Left cardiac atrium (tissue), 4 donors: ENCODE data around the gene LSS. TPM values are rescaled to one million over a fixed set of nuclear protein-coding genes. Genes with fewer than 3 reads are reported as not detected.
A peak's percentile ranks its signal among the peaks of the same experiment; 100 is the strongest.

ENCODE experiments used
- ATAC-seq, 2 donors: fragments of 200-7000 bp; cut with Tn5 transposase; one replicate each; pipeline ENCODE4 v1.9.1; 2020; ENCODE audit warnings: mild to moderate bottlenecking in 2 of 2, moderate library complexity in 2 of 2
- DNase-seq: peaks from one replicate; pipeline ENCODE4 v3.0.0-alpha.2; 2020
- intact Hi-C, 2 donors: fragments of 100-400 bp; cut with DNase I; formaldehyde crosslinking; loops; one replicate each; pipeline versions ENCODE4 v1.14.1 to v1.15.1; 2022 to 2023
- total RNA-seq, 2 donors: library from RNA; stranded (reverse); fragmentation: NEBNext Ultra II Directional; extraction: Animal tissue kit (Norgen Biotek cat#: 25700); gene quantifications; one replicate each; pipeline ENCODE4 v1.2.1, GENCODE V29; 2021
- donor health status: DM: no; HTN: yes; CAD: no.
- donor health status: DM: no; HTN: yes; CAD: no; lungs with severe emphysema.
- donor health status: DM: yes; HTN: yes; CAD: no.
- donor health status: Dilated cardiomyopathy.

Gene LSS
- total RNA-seq, 2 donors from 2014 or later = 66.4 to 66.7 TPM

DNA sequence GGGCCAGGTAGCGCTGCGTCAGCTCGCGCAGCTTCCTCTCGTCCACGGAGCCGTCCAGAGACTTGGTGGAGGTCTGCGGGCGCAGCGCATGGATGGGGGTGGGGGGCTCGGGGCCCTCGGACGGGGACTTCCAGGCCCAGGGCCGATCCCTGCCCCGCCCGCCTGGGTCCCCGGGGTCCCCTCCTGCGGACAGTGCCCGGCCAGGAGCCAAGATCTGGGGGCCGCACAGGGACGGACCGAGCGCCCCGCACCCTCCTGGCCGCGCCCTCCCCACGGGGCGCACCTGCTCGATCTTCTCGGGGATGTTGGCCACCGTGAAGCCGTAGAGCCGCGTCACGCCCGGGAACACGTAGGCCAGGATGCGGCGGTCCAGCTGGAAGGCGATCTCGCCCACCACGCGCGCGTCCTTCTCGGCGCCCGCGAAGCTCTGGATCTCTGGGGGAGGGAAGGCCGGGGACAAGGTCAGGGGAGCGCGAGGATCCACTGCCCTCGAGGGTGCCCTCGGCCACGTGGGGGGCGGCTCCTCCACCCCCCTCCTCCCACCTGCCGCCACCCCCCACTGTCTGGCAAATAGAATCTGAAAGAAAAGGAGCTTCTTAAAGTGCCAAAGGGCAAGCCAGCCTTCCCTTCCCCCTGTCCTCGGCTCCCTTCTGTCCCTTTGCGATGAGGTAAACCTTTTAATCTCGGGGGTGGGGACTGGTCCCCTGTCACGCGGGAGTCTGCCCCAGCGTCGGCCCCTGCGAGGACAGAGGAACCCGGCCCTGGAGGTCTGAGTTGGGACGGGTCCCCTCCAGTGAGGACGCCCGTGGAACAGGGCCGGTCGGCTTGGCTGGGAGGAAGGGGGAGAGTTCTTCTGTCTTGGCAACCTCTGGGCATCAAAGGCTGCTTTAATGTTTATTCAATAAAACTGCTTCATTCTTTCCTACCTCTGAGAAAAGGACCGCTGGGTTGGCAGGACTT lies 66.7 kb downstream of the LSS start:
- DNase-seq (no peak), ATAC-seq (no peak)
- intact Hi-C loops = no loop called here

DNA sequence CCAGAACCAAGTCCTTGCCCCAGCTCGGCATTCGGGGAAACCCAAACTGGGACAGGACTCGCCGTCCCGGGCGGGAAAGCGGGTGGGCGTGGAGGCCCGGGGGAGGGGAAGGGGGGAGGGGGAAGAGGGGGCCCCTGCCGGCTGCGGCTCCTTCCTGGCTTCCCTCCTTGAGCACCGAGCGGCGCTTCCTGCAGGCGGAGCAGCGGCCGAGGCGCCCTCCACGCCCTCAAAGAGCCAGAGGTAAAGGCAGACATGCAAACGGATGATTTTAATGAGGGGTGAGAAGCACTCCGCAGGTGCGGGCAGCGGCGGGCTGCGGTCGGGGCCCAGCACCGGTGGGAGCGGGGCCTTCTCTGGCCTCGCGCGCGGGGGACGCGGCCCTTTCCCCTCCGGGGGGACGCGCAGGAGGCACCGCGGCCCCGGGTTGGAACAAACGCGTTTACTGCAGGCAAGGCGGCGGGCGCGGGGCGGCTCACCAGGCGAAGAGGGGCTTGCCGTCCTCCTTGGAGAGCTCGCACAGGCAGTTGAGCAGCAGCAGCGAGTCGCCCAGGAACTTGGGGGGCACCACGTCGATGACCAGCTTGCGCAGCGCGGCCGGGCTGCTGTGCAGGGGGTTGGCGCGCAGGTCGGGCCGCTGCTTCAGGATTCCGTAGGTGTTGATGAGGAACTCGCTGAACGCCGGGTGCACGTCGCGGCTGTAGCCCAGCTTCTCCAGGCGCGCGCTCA lies 67.5 kb downstream of the LSS start:
- intact Hi-C loops = no loop called here
- ATAC-seq = no peak
- no peak for DNase-seq

DNA sequence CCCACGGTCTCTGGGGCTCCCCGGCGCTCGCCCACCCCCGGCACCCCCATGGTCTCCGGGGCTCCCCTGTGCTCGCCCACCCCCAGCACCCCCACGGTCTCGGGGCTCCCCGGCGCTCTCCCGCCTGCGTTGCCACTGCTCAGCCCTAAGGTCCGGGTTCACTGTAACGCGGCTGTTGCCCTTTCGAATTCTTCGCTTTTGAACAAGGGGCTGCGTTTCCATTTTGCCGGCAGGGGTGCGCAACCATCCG lies 68.0 kb downstream of the LSS start:
- DNase-seq (no peak), ATAC-seq (no peak)
- intact Hi-C loops = no loop called here

GRCh38 chr21:46159841-46160656 lies 68.5 kb downstream of the LSS start:
- ATAC-seq (no peak), DNase-seq (no peak)
- intact Hi-C loops = loop anchor here in 1 of 2 donors (10.0 kb wide), 1 partner anchor 75 kb away; no protein-coding TSS in a partner anchor

GRCh38 chr21:46159390-46159789 lies 69.2 kb downstream of the LSS start:
- ATAC-seq (no peak), DNase-seq (no peak)
- intact Hi-C loops = loop anchor here in 1 of 2 donors (10.0 kb wide), 1 partner anchor 75 kb away; no protein-coding TSS in a partner anchor

DNA sequence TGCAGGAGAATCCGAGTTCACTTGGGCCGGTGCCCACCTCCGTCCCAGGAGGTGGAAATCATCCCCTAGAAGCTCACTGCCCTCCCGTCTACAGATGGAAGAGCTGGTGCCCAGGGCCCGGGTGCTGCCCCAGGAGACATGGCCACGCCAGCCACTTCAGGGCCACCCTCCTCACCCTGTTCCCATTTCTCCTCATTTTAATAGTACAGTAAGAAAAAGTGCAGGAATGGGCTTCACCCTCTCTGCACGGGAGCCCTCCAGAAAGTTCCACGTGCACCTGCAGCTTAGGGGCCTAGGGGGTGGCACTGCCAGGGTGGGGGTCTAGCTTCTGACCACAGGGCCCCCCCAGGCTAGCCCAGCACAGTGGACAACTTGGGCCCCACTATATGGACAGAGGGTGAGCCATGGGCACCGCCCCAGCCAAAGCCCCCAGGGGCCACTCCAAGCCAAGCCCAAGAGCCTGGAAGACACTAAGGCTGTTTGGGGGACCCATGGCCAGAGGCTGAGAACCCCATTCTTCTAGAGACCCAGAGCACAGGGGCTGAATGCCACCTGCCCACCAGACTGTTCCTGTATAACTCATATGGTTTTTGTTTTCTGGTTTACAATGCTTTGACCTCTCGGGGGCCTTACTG lies 69.8 kb downstream of the LSS start:
- no peak for DNase-seq
- intact Hi-C loops = loop anchor here in 1 of 2 donors (10.0 kb wide), 1 partner anchor 76 kb away; no protein-coding TSS in a partner anchor
- ATAC-seq = no peak

GRCh38 chr21:46157987-46158451 lies 70.6 kb downstream of the LSS start:
- intact Hi-C loops = loop anchor here in 1 of 2 donors (10.0 kb wide), 1 partner anchor 77 kb away; no protein-coding TSS in a partner anchor
- ATAC-seq = no peak
- DNase-seq = no peak

- no peak for DNase-seq
- ATAC-seq = no peak
- intact Hi-C loops = loop anchor here in 1 of 2 donors (10.0 kb wide), 1 partner anchor 77 kb away; no protein-coding TSS in a partner anchor
These were observed 71.1 kb downstream of the LSS start for GRCh38 chr21:46157396-46157986.

- DNase-seq (no peak), ATAC-seq (no peak)
- intact Hi-C loops = loop anchor here in 1 of 2 donors (10.0 kb wide), 1 partner anchor 78 kb away; no protein-coding TSS in a partner anchor
These were observed 71.9 kb downstream of the LSS start for GRCh38 chr21:46156678-46157077.

- intact Hi-C loops = loop anchor here in 1 of 2 donors (10.0 kb wide), 1 partner anchor 78 kb away; no protein-coding TSS in a partner anchor
- ATAC-seq (no peak), DNase-seq (no peak)
These were observed 72.3 kb downstream of the LSS start for GRCh38 chr21:46156378-46156645.

- ATAC-seq = no peak
- no peak for DNase-seq
- intact Hi-C loops = loop anchor here in 1 of 2 donors (10.0 kb wide), 1 partner anchor 79 kb away; no protein-coding TSS in a partner anchor
These were observed 72.8 kb downstream of the LSS start, which contains the start of gene FTCD for GRCh38 chr21:46155514-46156377. Gene FTCD, minus strand, starts transcription at chr21:46155579. Its CDS starts 56 bp downstream, at chr21:46155523.

- DNase-seq = no peak
- intact Hi-C loops = loop anchor here in 1 of 2 donors (10.0 kb wide), 1 partner anchor 80 kb away; no protein-coding TSS in a partner anchor
These were observed 73.5 kb downstream of the LSS start for GRCh38 chr21:46154955-46155513.

GRCh38 chr21:46154155-46154954 lies 74.2 kb downstream of the LSS start:
- no peak for ATAC-seq
- intact Hi-C loops = loop anchor here in 1 of 2 donors (10.0 kb wide), 1 partner anchor 80 kb away; no protein-coding TSS in a partner anchor
- DNase-seq = no peak

More at GRCh38 chr21:46154955-46155513, 73.5 kb downstream of the LSS start:
- ATAC-seq = no peak

DNA sequence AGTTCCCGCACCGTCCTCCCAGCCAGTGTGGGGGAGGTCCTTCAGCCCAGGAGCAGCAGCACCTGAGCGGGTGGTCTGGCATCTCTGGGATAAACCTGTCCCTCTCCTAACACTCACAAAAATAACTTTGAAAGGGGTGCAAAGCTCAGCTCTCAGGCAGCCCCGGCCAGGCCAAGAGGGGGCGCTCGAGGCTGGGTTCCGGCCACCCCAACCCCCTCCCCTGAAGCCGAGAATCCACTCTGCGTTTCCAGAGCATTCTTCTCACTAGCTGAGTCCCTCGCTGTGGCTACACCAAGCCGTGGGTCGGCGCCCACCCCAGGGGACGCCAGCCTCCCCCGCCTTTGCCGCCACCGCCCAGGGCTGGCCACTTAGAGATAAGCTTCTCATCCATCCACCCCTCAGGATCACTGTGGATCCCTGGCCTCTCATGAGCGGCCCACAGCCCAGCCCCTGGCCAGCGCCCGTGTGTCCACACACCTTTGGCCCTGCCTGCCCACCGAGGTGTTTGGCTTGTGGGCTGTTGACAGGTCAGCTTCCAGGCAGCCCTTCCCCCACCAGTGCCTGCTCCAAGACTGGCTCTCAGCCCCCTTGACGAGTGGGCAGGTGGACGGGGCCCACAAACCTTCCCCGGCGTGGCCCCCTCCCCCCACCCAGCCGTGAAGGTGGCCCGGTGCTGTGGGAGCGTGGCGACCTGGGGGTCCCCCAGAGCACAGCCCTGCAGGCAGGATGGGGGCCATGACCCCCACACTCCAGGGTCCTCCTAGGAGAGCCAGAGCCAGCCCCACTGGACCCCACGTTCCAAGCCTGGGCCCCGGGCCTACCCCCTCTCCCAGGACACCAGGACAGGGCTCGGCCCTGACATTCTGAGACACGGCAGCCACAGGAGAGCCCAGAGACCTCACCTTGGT lies 75.1 kb downstream of the LSS start:
- ATAC-seq = peak; percentile 72 to 76
- intact Hi-C loops = loop anchor here in 1 of 2 donors (10.0 kb wide), 1 partner anchor 81 kb away; no protein-coding TSS in a partner anchor
- no peak for DNase-seq

DNA sequence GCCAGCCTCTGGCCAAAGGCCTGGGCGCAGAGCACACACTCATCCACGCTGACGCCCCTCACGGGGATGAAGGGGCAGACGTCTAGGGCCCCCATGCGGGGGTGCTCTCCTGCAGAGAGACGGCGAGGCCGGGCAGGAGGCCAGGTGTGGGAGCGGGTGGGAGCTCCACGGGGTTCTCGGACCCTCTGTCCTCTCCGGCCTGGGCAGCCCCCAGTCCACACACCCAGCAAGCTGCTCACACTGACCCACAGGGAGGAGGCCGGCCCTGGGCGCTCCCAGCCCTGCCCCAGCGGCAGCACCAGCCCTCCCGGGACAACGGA lies 75.7 kb downstream of the LSS start:
- intact Hi-C loops = loop anchor here in 1 of 2 donors (10.0 kb wide), 1 partner anchor 82 kb away; no protein-coding TSS in a partner anchor
- no peak for DNase-seq
- peak; percentile 21 to 48 for ATAC-seq
